Esophagus muscularis mucosa (tissue), 4 donors: Measurements from ENCODE around the gene GPRIN2. TPM values are rescaled to one million over a fixed set of nuclear protein-coding genes. Genes with fewer than 3 reads are reported as not detected.

Source experiments
- DNase-seq: peaks from one replicate; pipeline ENCODE4 v3.0.0-alpha.2; 2017; ENCODE audit errors: extremely low spot score
- H3K27ac ChIP-seq, 4 donors: fragments of 200-600 bp; sonication (generic); replicated peaks in 1 of 4; 1 replicate in 3 of 4; 2 replicates in 1 of 4; pipeline ENCODE4 v1.5.1; 2016 to 2019; ENCODE audit warnings: mild to moderate bottlenecking in 1 of 4
- H3K27me3 ChIP-seq, 4 donors: fragments of 200-600 bp; sonication (generic); one replicate each; pipeline versions ENCODE4 v1.5.1 to v1.6.0; 2016 to 2019
- H3K36me3 ChIP-seq, 4 donors: fragments of 200-600 bp; sonication (generic); one replicate each; pipeline ENCODE4 v1.5.1; 2016 to 2019
- H3K4me1 ChIP-seq, 4 donors: fragments of 200-600 bp; sonication (generic); one replicate each; pipeline ENCODE4 v1.5.1; 2016 to 2019
- H3K4me3 ChIP-seq, 4 donors: fragments of 200-600 bp; sonication (generic); 1 replicate in 2 of 4; 2 replicates in 2 of 4; pipeline ENCODE4 v1.5.1; 2016 to 2019; ENCODE audit warnings: mild to moderate bottlenecking in 4 of 4, moderate library complexity in 1 of 4
- H3K9me3 ChIP-seq, 4 donors: fragments of 200-600 bp; sonication (generic); 1 replicate in 3 of 4; 2 replicates in 1 of 4; pipeline ENCODE4 v1.5.1; 2016 to 2019
- CTCF ChIP-seq, 3 experiments: fragments of 200-600 bp in 2 of 3; fragments of 450-650 bp in 1 of 3; sonication (generic) in 2 of 3; IDR thresholded peaks; one replicate each; pipeline ENCODE4 v1.5.1; 2017 to 2019; ENCODE audit warnings: antibody characterized with exemption in 3 of 3, mild to moderate bottlenecking in 2 of 3, moderate library complexity in 1 of 3
- EP300 ChIP-seq: sonication (generic); formaldehyde crosslinking; IDR thresholded peaks from one replicate; pipeline ENCODE4 v1.6.1; 2017; ENCODE audit warnings: antibody characterized with exemption
- POLR2A ChIP-seq: fragments of 450-650 bp; IDR thresholded peaks from one replicate; pipeline ENCODE4 v1.6.1; 2017; ENCODE audit warnings: antibody characterized with exemption, moderate library complexity, mild to moderate bottlenecking, low read depth
- POLR2AphosphoS5 ChIP-seq, 2 donors: sonication (generic); formaldehyde crosslinking; IDR thresholded peaks; one replicate each; pipeline ENCODE4 v1.6.1; 2017; ENCODE audit warnings: antibody characterized with exemption in 2 of 2
- WGBS: methylation state at CpG from one replicate; pipeline ENCODE4 v1.1.5; 2018; 5-methylcytosine and 5-hydroxymethylcytosine counted together
- intact Hi-C: fragments of 100-400 bp; cut with DNase I; formaldehyde crosslinking; loops from one replicate; pipeline ENCODE4 v1.15.1; 2023
- total RNA-seq, 4 donors: library from RNA; depleted of rRNA; stranded (reverse); fragments of >200 nt; gene quantifications; one replicate each; pipeline versions ENCODE4 v1.1.0 to v1.2.1, GENCODE V29; 2016

The GPRIN2 gene
- total RNA-seq, 4 donors from 2014 or later, result 1.3 to 2.2 TPM; not detected in 2

GRCh38 chr10:46551701-46552525 is 4.5 kb downstream of the GPRIN2 start:
- H3K27me3 ChIP-seq, result peaks cover 9 to 58% (median 14%) of the 10 kb centered on the region in 4 donors
- WGBS, result 84% methylated on average over 12 of the region's 12 CpGs

DNA sequence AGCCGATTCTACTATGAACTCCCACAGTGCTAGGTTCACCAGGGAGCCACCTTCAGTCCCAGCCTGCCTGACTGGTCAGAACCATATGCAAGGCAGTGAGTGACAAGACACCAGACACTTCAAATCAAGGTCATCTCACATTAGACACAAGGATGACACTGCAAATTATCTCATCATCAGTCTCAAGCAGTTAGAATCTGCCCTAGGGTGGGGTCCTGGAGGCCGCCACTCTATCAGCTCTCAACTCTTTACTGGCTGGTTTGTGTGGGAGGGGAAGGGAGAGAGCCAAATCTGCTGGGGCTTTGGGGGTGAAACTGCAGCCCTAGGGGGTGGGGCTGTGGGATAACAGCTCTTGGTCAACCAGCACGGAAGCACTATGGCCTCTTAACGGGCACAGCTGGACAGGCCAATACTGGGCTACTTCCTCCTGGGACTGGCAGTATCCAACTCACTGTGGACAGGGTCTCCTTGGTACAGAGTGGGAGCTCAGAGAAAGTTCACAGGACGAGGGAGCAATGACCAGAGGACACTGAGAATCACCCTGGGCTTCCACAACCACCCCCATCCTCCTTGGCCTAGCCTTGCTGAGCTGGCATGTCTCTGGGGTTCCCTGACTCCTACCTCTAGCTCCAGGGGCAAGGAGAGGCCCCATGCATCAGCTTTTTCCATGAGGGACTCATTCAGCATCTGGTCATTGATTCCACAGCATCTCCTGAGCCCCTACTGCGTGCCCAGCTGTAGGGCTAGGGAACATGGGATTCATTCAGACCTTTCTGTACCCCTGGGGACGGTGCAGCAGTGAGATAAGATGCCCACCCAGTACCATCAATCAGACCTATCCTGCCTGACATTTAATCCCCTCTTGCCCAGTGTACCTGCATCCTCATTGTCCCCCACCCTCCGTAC is 5.4 kb downstream of the GPRIN2 start:
- TF ChIP-seq EP300 (no peak), POLR2A (no peak), CTCF (IDR thresholded peaks at IDR 0.05) (no peak)
- Histone ChIP-seq H3K9me3 (no peaks in the 10 kb centered on the region), H3K36me3 (no peaks in the 10 kb centered on the region), H3K4me1 (peaks cover 3 to 6% (median 3%) of the 10 kb centered on the region in 4 donors), H3K4me3 (no peak overlapping the region), H3K27me3 (peaks cover 5 to 49% (median 6%) of the 10 kb centered on the region in 4 donors), H3K27ac (no peak overlapping the region)
- WGBS, result 78% methylated on average over 8 of the region's 8 CpGs
- no peak for DNase-seq
- intact Hi-C loops, result no loop called here

More at GRCh38 chr10:46551701-46552525, 4.5 kb downstream of the GPRIN2 start:
- no peaks in the 10 kb centered on the region for H3K36me3 ChIP-seq
- no peak for DNase-seq
- no peaks in the 10 kb centered on the region for H3K9me3 ChIP-seq
- intact Hi-C loops, result no loop called here
- H3K4me3 ChIP-seq, result no peak overlapping the region
- no peak for TF ChIP-seq EP300
- no peak overlapping the region for H3K27ac ChIP-seq
- H3K4me1 ChIP-seq, result peaks cover 11 to 15% (median 12%) of the 10 kb centered on the region in 4 donors

DNA sequence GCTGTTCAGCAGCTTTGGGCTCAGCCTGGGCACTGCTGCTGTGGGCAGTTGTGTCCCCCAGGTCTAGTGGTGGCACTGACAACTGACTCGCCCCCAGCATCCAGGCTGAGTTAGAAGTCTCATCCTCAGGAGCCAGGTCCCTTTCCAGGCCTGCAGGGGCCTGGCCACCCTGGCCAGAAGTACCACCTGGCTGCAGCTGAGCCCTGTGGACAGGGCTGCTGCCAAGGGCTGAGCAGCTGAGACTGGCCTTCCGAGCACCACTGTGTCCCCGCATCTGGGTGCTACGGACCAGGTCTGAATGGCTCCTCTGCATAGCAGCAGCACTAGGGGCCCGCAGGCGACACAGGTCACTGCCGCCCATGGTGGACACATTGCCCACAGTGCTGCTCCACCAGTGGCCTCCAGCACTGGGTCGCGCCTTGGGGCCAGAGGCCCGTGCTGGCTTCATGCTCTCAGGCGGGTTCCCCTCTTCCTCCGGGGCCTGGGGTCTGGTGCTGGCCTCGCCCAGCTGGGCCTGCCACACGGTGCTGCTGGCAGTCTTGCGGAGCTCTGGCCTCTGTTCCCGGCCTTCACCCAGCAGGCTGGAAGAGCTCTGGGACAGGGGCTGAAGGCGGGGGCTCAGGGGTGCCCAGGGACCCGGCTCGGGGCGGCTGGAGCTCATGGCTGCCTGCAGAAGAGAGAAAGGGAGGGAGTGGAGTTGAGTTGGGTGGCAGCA is 6.2 kb downstream of the GPRIN2 start:
- H3K27me3 ChIP-seq, result peaks cover 0 to 41% (median 0%) of the 10 kb centered on the region in 4 donors
- H3K36me3 ChIP-seq, result no peaks in the 10 kb centered on the region
- H3K9me3 ChIP-seq, result no peaks in the 10 kb centered on the region
- intact Hi-C loops, result no loop called here
- peaks cover 0 to 4% (median 2%) of the 10 kb centered on the region in 4 donors for H3K4me1 ChIP-seq
- WGBS, result 89% methylated on average over 20 of the region's 20 CpGs
- DNase-seq, result no peak
- no peak overlapping the region for H3K27ac ChIP-seq
- no peak for TF ChIP-seq POLR2A
- no peak for TF ChIP-seq CTCF (IDR thresholded peaks at IDR 0.05)
- no peak for TF ChIP-seq EP300
- no peak for TF ChIP-seq POLR2AphosphoS5 (IDR thresholded peaks at IDR 0.05)
- no peak overlapping the region for H3K4me3 ChIP-seq

- DNase-seq, result no peak
These were observed 7.0 kb downstream of the GPRIN2 start for GRCh38 chr10:46549171-46550075.

More at GRCh38 chr10:46549171-46550075, 7.0 kb downstream of the GPRIN2 start:
- no peak overlapping the region for H3K27ac ChIP-seq
- 86% methylated on average over 31 of the region's 31 CpGs for WGBS
- no peaks in the 10 kb centered on the region for H3K9me3 ChIP-seq
- H3K36me3 ChIP-seq, result no peaks in the 10 kb centered on the region
- peaks cover 0 to 11% (median 8%) of the 10 kb centered on the region in 4 donors for H3K4me1 ChIP-seq
- H3K4me3 ChIP-seq, result no peak overlapping the region
- TF ChIP-seq EP300, result no peak
- TF ChIP-seq POLR2AphosphoS5 (IDR thresholded peaks at IDR 0.05), result no peak
- TF ChIP-seq CTCF (IDR thresholded peaks at IDR 0.05), result no peak
- no peak for TF ChIP-seq POLR2A
- H3K27me3 ChIP-seq, result peaks cover 0 to 33% (median 0%) of the 10 kb centered on the region in 4 donors
- intact Hi-C loops, result no loop called here
